Ishikawa (cell line): ENCODE data around the gene RNPEPL1.

Source experiments
- EP300 ChIP-seq: IDR thresholded peaks from 2 replicates; pipeline ENCODE4 v1.6.1; 2012; ENCODE audit warnings: borderline replicate concordance
- FOXM1 ChIP-seq: IDR thresholded peaks from 2 replicates; pipeline ENCODE4 v1.6.1; 2012; ENCODE audit warnings: low read depth, borderline replicate concordance
- RAD21 ChIP-seq: IDR thresholded peaks from 2 replicates; pipeline ENCODE4 v1.6.1; 2012; ENCODE audit warnings: low read depth
- TAF1 ChIP-seq: IDR thresholded peaks from 2 replicates; pipeline ENCODE4 v1.6.1; 2012; ENCODE audit warnings: low read depth, mild to moderate bottlenecking
- YY1 ChIP-seq: IDR thresholded peaks from 2 replicates; pipeline ENCODE4 v1.6.1; 2012; ENCODE audit warnings: low read depth
- TF ChIP-seq, protein P1 (sequence below): IDR thresholded peaks from 2 replicates; pipeline ENCODE4 v1.6.1; 2012; ENCODE audit warnings: low read depth, mild to moderate bottlenecking
- TF ChIP-seq, protein P2 (sequence below): IDR thresholded peaks from 2 replicates; pipeline ENCODE4 v1.6.1; 2012
- TF ChIP-seq, protein P3 (sequence below): IDR thresholded peaks from 2 replicates; pipeline ENCODE4 v1.6.1; 2012

DNA sequence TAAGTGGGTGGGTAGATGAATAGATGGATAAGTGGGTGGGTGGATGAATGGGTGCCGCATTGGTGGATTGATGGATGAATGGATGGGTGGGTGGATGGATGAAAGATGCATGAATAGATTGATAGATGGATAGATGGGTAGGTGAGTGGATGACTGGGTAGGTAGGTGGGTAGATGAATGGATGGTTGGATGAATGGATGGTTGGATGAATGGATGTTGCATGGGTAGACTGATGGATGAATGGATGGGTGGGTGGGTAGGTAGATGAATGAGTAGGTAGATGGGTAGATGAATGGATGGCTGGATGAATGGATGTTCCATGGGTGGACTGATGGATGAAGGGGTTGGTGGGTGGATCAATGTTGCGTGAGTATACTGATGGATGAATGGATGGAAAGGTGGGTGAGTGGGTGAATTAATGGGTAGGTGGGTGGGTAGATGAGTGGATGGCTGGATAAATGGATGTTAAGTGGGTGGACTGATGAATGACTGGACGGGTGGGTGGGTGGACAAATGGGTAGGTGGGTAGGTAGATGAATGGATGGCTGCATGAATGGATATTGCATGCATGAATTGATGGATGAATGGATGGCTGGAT lies 41.0 kb upstream of the RNPEPL1 start:
- TF ChIP-seq, protein P1, sequence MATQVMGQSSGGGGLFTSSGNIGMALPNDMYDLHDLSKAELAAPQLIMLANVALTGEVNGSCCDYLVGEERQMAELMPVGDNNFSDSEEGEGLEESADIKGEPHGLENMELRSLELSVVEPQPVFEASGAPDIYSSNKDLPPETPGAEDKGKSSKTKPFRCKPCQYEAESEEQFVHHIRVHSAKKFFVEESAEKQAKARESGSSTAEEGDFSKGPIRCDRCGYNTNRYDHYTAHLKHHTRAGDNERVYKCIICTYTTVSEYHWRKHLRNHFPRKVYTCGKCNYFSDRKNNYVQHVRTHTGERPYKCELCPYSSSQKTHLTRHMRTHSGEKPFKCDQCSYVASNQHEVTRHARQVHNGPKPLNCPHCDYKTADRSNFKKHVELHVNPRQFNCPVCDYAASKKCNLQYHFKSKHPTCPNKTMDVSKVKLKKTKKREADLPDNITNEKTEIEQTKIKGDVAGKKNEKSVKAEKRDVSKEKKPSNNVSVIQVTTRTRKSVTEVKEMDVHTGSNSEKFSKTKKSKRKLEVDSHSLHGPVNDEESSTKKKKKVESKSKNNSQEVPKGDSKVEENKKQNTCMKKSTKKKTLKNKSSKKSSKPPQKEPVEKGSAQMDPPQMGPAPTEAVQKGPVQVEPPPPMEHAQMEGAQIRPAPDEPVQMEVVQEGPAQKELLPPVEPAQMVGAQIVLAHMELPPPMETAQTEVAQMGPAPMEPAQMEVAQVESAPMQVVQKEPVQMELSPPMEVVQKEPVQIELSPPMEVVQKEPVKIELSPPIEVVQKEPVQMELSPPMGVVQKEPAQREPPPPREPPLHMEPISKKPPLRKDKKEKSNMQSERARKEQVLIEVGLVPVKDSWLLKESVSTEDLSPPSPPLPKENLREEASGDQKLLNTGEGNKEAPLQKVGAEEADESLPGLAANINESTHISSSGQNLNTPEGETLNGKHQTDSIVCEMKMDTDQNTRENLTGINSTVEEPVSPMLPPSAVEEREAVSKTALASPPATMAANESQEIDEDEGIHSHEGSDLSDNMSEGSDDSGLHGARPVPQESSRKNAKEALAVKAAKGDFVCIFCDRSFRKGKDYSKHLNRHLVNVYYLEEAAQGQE, result no peak
- TF ChIP-seq, protein P2, sequence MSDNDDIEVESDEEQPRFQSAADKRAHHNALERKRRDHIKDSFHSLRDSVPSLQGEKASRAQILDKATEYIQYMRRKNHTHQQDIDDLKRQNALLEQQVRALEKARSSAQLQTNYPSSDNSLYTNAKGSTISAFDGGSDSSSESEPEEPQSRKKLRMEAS, result no peak
- TF ChIP-seq, protein P3, sequence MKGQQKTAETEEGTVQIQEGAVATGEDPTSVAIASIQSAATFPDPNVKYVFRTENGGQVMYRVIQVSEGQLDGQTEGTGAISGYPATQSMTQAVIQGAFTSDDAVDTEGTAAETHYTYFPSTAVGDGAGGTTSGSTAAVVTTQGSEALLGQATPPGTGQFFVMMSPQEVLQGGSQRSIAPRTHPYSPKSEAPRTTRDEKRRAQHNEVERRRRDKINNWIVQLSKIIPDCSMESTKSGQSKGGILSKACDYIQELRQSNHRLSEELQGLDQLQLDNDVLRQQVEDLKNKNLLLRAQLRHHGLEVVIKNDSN, result no peak
- TF ChIP-seq TAF1 (no peak), YY1 (no peak), FOXM1 (no peak), EP300 (no peak), RAD21 (no peak)
